Activated naive CD8-positive, alpha-beta T cell treated with anti-CD3 and anti-CD28 coated beads, Interleukin-2, amount 50 U/mL, for 16 hours (primary cell): Measurements from ENCODE around the gene ALOX12.
"Not testable (repeated sequence)": the region's sequence is repeated elsewhere in the genome, so short reads cannot be mapped to it uniquely, and the experiment has no call there.

ENCODE experiments used
- DNase-seq: peaks from one replicate; pipeline ENCODE4 v3.0.0-alpha.2; 2020; ENCODE audit warnings: low read depth, low spot score

The ALOX12 gene

GRCh38 chr17:6995500-6996255 is at the start of gene ALOX12:
ALOX12 (plus strand) TSS chr17:6996049; CDS start chr17:6996118, 69 bp downstream.
- DNase-seq = no peak

GRCh38 chr17:6947745-6948144 is 48.1 kb upstream of the ALOX12 start:
- DNase-seq = no peak

- DNase-seq = no peak
These were observed 47.3 kb upstream of the ALOX12 start for GRCh38 chr17:6948562-6948961.

GRCh38 chr17:6948976-6949375 is 46.9 kb upstream of the ALOX12 start:
- DNase-seq = no peak

GRCh38 chr17:6950938-6951337 is 44.9 kb upstream of the ALOX12 start:
- DNase-seq = not testable (repeated sequence)

GRCh38 chr17:6953689-6954088 is 42.2 kb upstream of the ALOX12 start:
- DNase-seq = no peak

GRCh38 chr17:6959700-6960099 is 36.1 kb upstream of the ALOX12 start:
- no peak for DNase-seq

GRCh38 chr17:6969323-6969726 is 26.5 kb upstream of the ALOX12 start:
- no peak for DNase-seq

GRCh38 chr17:6970992-6971391 is 24.9 kb upstream of the ALOX12 start:
- DNase-seq = no peak

- DNase-seq = not testable (repeated sequence)
These were observed 16.4 kb upstream of the ALOX12 start for GRCh38 chr17:6979440-6979839.

- no peak for DNase-seq
These were observed 14.4 kb upstream of the ALOX12 start for GRCh38 chr17:6981426-6981825.

- DNase-seq = no peak
These were observed 10.6 kb upstream of the ALOX12 start for GRCh38 chr17:6985266-6985665.

- no peak for DNase-seq
These were observed 9.2 kb upstream of the ALOX12 start for GRCh38 chr17:6986676-6987075.

GRCh38 chr17:6989779-6990178 is 6.1 kb upstream of the ALOX12 start:
- no peak for DNase-seq

GRCh38 chr17:6993613-6994056 is 2.2 kb upstream of the ALOX12 start:
- not testable (repeated sequence) for DNase-seq

- no peak for DNase-seq
These were observed 1.7 kb upstream of the ALOX12 start for GRCh38 chr17:6994118-6994598.

- DNase-seq = no peak
These were observed 1.1 kb upstream of the ALOX12 start for GRCh38 chr17:6994666-6995256.

GRCh38 chr17:6996256-6997011 is 585 bp downstream of the ALOX12 start:
- no peak for DNase-seq

GRCh38 chr17:6997171-6997570 is 1.3 kb downstream of the ALOX12 start:
- DNase-seq = no peak

- no peak for DNase-seq
These were observed 3.1 kb downstream of the ALOX12 start for GRCh38 chr17:6998855-6999508.

GRCh38 chr17:7001318-7001961 is 5.6 kb downstream of the ALOX12 start:
- no peak for DNase-seq
